Activated T-helper 1 cell treated with anti-CD3 and anti-CD28 coated beads, Interleukin-12 subunit alpha, Interleukin-12 subunit beta, Interleukin-2, Interleukin-4 antibody, amounts not matched to agents 30 ng/mL and 10 ng/mL and 1 ng/mL, durations not matched to agents 14 hours and 24 hours and 36 hours (primary cell): Measurements from ENCODE around the gene ADTRP. TPM values are rescaled to one million over a fixed set of nuclear protein-coding genes. Genes with fewer than 3 reads are reported as not detected.

Experiments
- DNase-seq: peaks from one replicate; pipeline ENCODE4 v3.0.0; 2021; ENCODE audit warnings: low spot score
- H3K27ac Mint-ChIP-seq: one replicate; pipeline ENCODE4 v1.8.0; 2021; ENCODE audit warnings: mild to moderate bottlenecking, mixed read lengths
- H3K27me3 Mint-ChIP-seq: one replicate; pipeline ENCODE4 v1.8.0; 2022; ENCODE audit warnings: mild to moderate bottlenecking, moderate library complexity, mixed read lengths; ENCODE audit not compliant: insufficient read depth
- H3K36me3 Mint-ChIP-seq: one replicate; pipeline ENCODE4 v1.8.0; 2021; ENCODE audit warnings: low read depth, mixed read lengths
- H3K4me1 Mint-ChIP-seq: one replicate; pipeline ENCODE4 v1.8.0; 2021; ENCODE audit warnings: low read depth, mixed read lengths
- H3K4me3 Mint-ChIP-seq: one replicate; pipeline ENCODE4 v1.8.0; 2021; ENCODE audit warnings: mild to moderate bottlenecking, moderate library complexity, mixed read lengths
- H3K9me3 Mint-ChIP-seq: one replicate; pipeline ENCODE4 v1.8.0; 2021; ENCODE audit warnings: mixed read lengths
- intact Hi-C: fragments of 100-400 bp; cut with micrococcal nuclease; formaldehyde crosslinking; loops from one replicate; pipeline ENCODE4 v1.15.1; 2024
- total RNA-seq: library from RNA; stranded (reverse); gene quantifications from 2 replicates; pipeline ENCODE4 v1.2.3, GENCODE V29; 2022

ADTRP gene
- total RNA-seq: 10.6 and 13.4 TPM in 2 replicates

- peaks cover 9% of the 10 kb centered on the region for H3K4me1 Mint-ChIP-seq
- no peaks in the 10 kb centered on the region for H3K36me3 Mint-ChIP-seq
- H3K4me3 Mint-ChIP-seq: no peak within 1 kb of the TSS
- H3K27me3 Mint-ChIP-seq: peaks cover 3% of the 10 kb centered on the region
- no peak for DNase-seq
- intact Hi-C loops: no loop called here
- peaks cover 14% of the 10 kb centered on the region for H3K9me3 Mint-ChIP-seq
- H3K27ac Mint-ChIP-seq: no peak within 1 kb of the TSS
Measured at GRCh38 chr6:11778648-11779328, at the start of gene ADTRP. ADTRP (minus strand) TSS chr6:11778803; CDS start chr6:11778759, 44 bp downstream.

GRCh38 chr6:11826779-11827178 lies 48.2 kb upstream of the ADTRP start:
- H3K27me3 Mint-ChIP-seq: peaks cover 1% of the 10 kb centered on the region
- H3K36me3 Mint-ChIP-seq: no peaks in the 10 kb centered on the region
- no peak for DNase-seq
- peaks cover 25% of the 10 kb centered on the region for H3K4me1 Mint-ChIP-seq
- peaks cover 3% of the 10 kb centered on the region for H3K9me3 Mint-ChIP-seq
- H3K4me3 Mint-ChIP-seq: no peak overlapping the region
- no peak overlapping the region for H3K27ac Mint-ChIP-seq
- intact Hi-C loops: no loop called here

DNA sequence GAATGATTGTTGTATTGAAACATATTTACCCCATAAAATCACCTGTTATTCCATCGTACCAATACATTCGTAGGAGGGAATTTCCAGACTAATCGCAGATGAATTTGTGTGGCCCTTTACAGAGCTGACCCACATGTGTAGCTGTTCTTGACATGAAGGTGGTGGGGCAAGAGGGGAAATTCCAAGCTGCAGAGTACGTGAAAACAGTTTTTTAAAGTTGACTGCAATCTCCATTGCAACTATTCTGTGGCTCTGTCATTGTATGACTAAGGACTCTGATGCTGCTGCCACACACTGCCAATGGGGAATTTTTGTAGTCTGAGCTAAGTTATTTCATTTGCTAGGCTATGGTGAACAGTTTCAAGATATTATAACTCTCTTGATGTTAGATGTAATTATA lies 46.4 kb upstream of the ADTRP start:
- Mint-ChIP-seq H3K9me3 (peaks cover 3% of the 10 kb centered on the region), H3K36me3 (no peaks in the 10 kb centered on the region), H3K27ac (peak overlapping the region; percentile 79), H3K4me3 (no peak overlapping the region), H3K27me3 (peaks cover 1% of the 10 kb centered on the region), H3K4me1 (peaks cover 25% of the 10 kb centered on the region)
- intact Hi-C loops: loop anchor here (1.0 to 2.0 kb wide), 5 partner anchors 19 to 183 kb away; no protein-coding TSS in a partner anchor
- DNase-seq: peak; percentile 16

GRCh38 chr6:11822346-11822745 lies 43.7 kb upstream of the ADTRP start:
- H3K36me3 Mint-ChIP-seq: peaks cover 1% of the 10 kb centered on the region
- intact Hi-C loops: no loop called here

GRCh38 chr6:11821781-11822180 lies 43.2 kb upstream of the ADTRP start:
- no peak overlapping the region for H3K4me3 Mint-ChIP-seq
- no peak overlapping the region for H3K27ac Mint-ChIP-seq
- H3K4me1 Mint-ChIP-seq: peaks cover 19% of the 10 kb centered on the region
- H3K27me3 Mint-ChIP-seq: peaks cover 1% of the 10 kb centered on the region
- intact Hi-C loops: no loop called here
- no peak for DNase-seq
- peaks cover 12% of the 10 kb centered on the region for H3K9me3 Mint-ChIP-seq
- H3K36me3 Mint-ChIP-seq: peaks cover 1% of the 10 kb centered on the region

More at GRCh38 chr6:11822346-11822745, 43.7 kb upstream of the ADTRP start:
- Mint-ChIP-seq H3K4me1 (peaks cover 19% of the 10 kb centered on the region), H3K4me3 (no peak overlapping the region), H3K9me3 (peaks cover 12% of the 10 kb centered on the region), H3K27me3 (peaks cover 1% of the 10 kb centered on the region), H3K27ac (no peak overlapping the region)
- no peak for DNase-seq

- no peak overlapping the region for H3K27ac Mint-ChIP-seq
- H3K9me3 Mint-ChIP-seq: peaks cover 12% of the 10 kb centered on the region
- peaks cover 1% of the 10 kb centered on the region for H3K36me3 Mint-ChIP-seq
- no peak for DNase-seq
- no peak overlapping the region for H3K4me3 Mint-ChIP-seq
- intact Hi-C loops: no loop called here
- peaks cover 19% of the 10 kb centered on the region for H3K4me1 Mint-ChIP-seq
- H3K27me3 Mint-ChIP-seq: peaks cover 1% of the 10 kb centered on the region
Measured at GRCh38 chr6:11820821-11821220, 42.2 kb upstream of the ADTRP start.

DNA sequence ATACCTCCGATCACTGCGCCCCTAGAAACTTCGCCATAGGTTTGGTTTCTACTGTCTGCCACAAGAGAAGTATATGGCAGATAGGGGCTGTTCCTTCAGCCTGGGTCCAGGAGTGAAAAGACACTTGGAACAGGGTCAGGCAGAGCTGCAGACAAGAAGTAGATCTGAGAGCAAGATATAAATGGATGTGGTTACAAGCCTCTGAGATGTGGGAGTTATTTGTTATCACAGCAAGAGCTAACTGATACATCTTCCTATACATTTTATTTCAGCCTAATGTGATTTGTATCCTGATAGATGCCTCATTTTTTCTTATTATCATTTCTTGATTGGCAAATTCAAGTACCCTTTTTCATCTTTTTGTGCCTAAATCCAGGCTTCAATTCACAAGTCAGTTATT lies 40.9 kb upstream of the ADTRP start:
- peaks cover 6% of the 10 kb centered on the region for H3K4me1 Mint-ChIP-seq
- peaks cover 1% of the 10 kb centered on the region for H3K36me3 Mint-ChIP-seq
- peaks cover 1% of the 10 kb centered on the region for H3K27me3 Mint-ChIP-seq
- H3K9me3 Mint-ChIP-seq: peaks cover 12% of the 10 kb centered on the region
- intact Hi-C loops: no loop called here
- H3K27ac Mint-ChIP-seq: no peak overlapping the region
- DNase-seq: no peak
- no peak overlapping the region for H3K4me3 Mint-ChIP-seq

- Mint-ChIP-seq H3K4me3 (no peak overlapping the region), H3K36me3 (peaks cover 1% of the 10 kb centered on the region), H3K4me1 (peaks cover 8% of the 10 kb centered on the region), H3K27ac (no peak overlapping the region), H3K9me3 (peaks cover 14% of the 10 kb centered on the region), H3K27me3 (no peaks in the 10 kb centered on the region)
- intact Hi-C loops: no loop called here
- no peak for DNase-seq
Measured at GRCh38 chr6:11815231-11815630, 36.6 kb upstream of the ADTRP start.

- Mint-ChIP-seq H3K9me3 (peaks cover 12% of the 10 kb centered on the region), H3K4me3 (no peak overlapping the region), H3K27ac (no peak overlapping the region), H3K4me1 (peaks cover 8% of the 10 kb centered on the region), H3K36me3 (no peaks in the 10 kb centered on the region), H3K27me3 (no peaks in the 10 kb centered on the region)
- intact Hi-C loops: no loop called here
- DNase-seq: no peak
Measured at GRCh38 chr6:11814819-11815218, 36.2 kb upstream of the ADTRP start.

GRCh38 chr6:11814106-11814505 lies 35.5 kb upstream of the ADTRP start:
- no peak for DNase-seq
- no peak overlapping the region for H3K27ac Mint-ChIP-seq
- H3K36me3 Mint-ChIP-seq: no peaks in the 10 kb centered on the region
- H3K4me3 Mint-ChIP-seq: no peak overlapping the region
- H3K27me3 Mint-ChIP-seq: no peaks in the 10 kb centered on the region
- H3K4me1 Mint-ChIP-seq: peaks cover 8% of the 10 kb centered on the region
- intact Hi-C loops: no loop called here
- H3K9me3 Mint-ChIP-seq: peaks cover 5% of the 10 kb centered on the region

DNA sequence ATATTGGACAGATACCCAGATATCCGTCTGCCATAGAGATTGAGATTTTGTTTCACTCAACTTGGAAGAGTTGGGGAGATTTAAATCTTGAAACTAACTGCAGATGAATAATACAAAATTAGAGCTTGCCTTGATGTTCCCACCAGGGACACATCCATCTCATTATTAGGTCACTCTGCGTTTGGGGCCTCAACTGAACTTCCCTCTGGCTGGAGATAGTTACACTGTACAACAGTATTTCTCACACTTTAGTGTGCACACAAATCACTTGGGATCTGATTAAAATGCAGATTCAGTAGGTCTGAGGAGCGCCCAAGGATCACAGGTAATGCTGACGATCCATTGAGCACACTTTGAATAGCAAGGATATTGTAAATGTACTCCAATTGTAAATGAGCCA lies 35.0 kb upstream of the ADTRP start:
- peaks cover 8% of the 10 kb centered on the region for H3K4me1 Mint-ChIP-seq
- DNase-seq: no peak
- H3K9me3 Mint-ChIP-seq: peaks cover 5% of the 10 kb centered on the region
- H3K36me3 Mint-ChIP-seq: no peaks in the 10 kb centered on the region
- no peaks in the 10 kb centered on the region for H3K27me3 Mint-ChIP-seq
- no peak overlapping the region for H3K4me3 Mint-ChIP-seq
- H3K27ac Mint-ChIP-seq: no peak overlapping the region
- intact Hi-C loops: no loop called here

DNA sequence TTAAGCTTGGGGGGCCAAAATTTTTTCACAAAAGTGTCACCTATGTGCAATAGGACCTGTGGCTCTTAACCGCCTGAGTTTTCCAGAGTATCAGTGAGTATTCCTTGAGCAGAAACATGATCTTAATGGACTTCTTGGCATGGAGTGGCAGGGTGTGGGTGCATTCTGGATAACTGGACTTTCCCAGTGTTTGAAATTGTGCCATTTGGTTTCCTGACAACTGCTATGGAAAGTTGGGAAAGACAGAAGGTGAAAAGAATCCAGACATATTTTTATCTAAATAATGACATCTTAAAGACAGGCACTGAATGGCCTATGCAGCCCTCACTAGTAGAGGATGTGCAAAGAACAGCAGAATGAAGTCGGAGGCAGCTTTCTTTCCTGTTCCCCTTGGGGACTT lies 34.3 kb upstream of the ADTRP start:
- intact Hi-C loops: no loop called here
- no peak overlapping the region for H3K4me3 Mint-ChIP-seq
- peaks cover 8% of the 10 kb centered on the region for H3K4me1 Mint-ChIP-seq
- no peak overlapping the region for H3K27ac Mint-ChIP-seq
- H3K27me3 Mint-ChIP-seq: no peaks in the 10 kb centered on the region
- H3K36me3 Mint-ChIP-seq: peaks cover 2% of the 10 kb centered on the region
- no peak for DNase-seq
- peaks cover 5% of the 10 kb centered on the region for H3K9me3 Mint-ChIP-seq

GRCh38 chr6:11812439-11812838 lies 33.8 kb upstream of the ADTRP start:
- Mint-ChIP-seq H3K36me3 (peaks cover 2% of the 10 kb centered on the region), H3K27me3 (no peaks in the 10 kb centered on the region)
- intact Hi-C loops: no loop called here

More at GRCh38 chr6:11812439-11812838, 33.8 kb upstream of the ADTRP start:
- H3K4me1 Mint-ChIP-seq: peaks cover 8% of the 10 kb centered on the region
- H3K4me3 Mint-ChIP-seq: no peak overlapping the region
- DNase-seq: no peak
- H3K9me3 Mint-ChIP-seq: peaks cover 5% of the 10 kb centered on the region
- H3K27ac Mint-ChIP-seq: no peak overlapping the region
